Common myeloid progenitor, CD34-positive (primary cell): ENCODE results near the gene NSUN7.

Experiments
- CTCF ChIA-PET: fragments of 350-600 bp; sonication (Branson Sonifier 250); formaldehyde crosslinking; loops from one replicate; lab custom pipeline; 2021; ENCODE audit warnings: antibody characterized with exemption; lab: Charles Lee
- POLR2A ChIA-PET: fragments of 350-600 bp; sonication (Branson Sonifier 250); formaldehyde crosslinking; loops from one replicate; lab custom pipeline; 2021; ENCODE audit warnings: antibody characterized with exemption; lab: Charles Lee
- DNase-seq, 3 donors: peaks; one replicate each; pipeline versions ENCODE4 v3.0.0 to v3.0.0-alpha.2; 2013
- H3K27ac ChIP-seq, 2 experiments: 1 replicate in 1 of 2; 2 replicates in 1 of 2; pipeline ENCODE4 v1.7.0; 2013; ENCODE audit warnings: inconsistent platforms in 2 of 2, low read length in 2 of 2, mild to moderate bottlenecking in 2 of 2, low read depth in 1 of 2, moderate library complexity in 1 of 2; ENCODE audit not compliant: severe bottlenecking in 2 of 2, insufficient read depth in 1 of 2, poor library complexity in 1 of 2
- H3K27me3 ChIP-seq, 5 experiments: replicated peaks in 2 of 5; 1 replicate in 3 of 5; 2 replicates in 2 of 5; pipeline versions ENCODE4 v1.6.1 to v1.7.0; 2013; ENCODE audit warnings: low read length in 4 of 5, mild to moderate bottlenecking in 2 of 5, moderate library complexity in 2 of 5, inconsistent platforms in 1 of 5; ENCODE audit not compliant: insufficient read depth in 5 of 5, control insufficient read depth in 4 of 5
- H3K36me3 ChIP-seq, 4 experiments: 1 replicate in 2 of 4; 2 replicates in 2 of 4; pipeline versions ENCODE4 v1.6.1 to v1.7.0; 2013; ENCODE audit warnings: low read length in 3 of 4, control low read depth in 1 of 4, mild to moderate bottlenecking in 1 of 4; ENCODE audit not compliant: control insufficient read depth in 4 of 4, insufficient read depth in 4 of 4
- H3K4me1 ChIP-seq, 4 experiments: 1 replicate in 3 of 4; 2 replicates in 1 of 4; pipeline versions ENCODE4 v1.6.1 to v1.7.1; 2013; ENCODE audit warnings: low read length in 3 of 4, mild to moderate bottlenecking in 3 of 4, control low read depth in 1 of 4, inconsistent platforms in 1 of 4, moderate library complexity in 1 of 4; ENCODE audit not compliant: control insufficient read depth in 4 of 4, insufficient read depth in 4 of 4; ENCODE audit errors: control extremely low read depth in 1 of 4
- H3K4me3 ChIP-seq, 7 experiments: 1 replicate in 4 of 7; 2 replicates in 3 of 7; pipeline versions ENCODE4 v1.5.1 to v1.7.0; 2013; ENCODE audit warnings: mild to moderate bottlenecking in 7 of 7, low read length in 6 of 7, moderate library complexity in 6 of 7, inconsistent platforms in 2 of 7, low read depth in 2 of 7, control low read depth in 1 of 7; ENCODE audit not compliant: insufficient read depth in 4 of 7, control insufficient read depth in 1 of 7; ENCODE audit errors: extremely low read depth in 1 of 7
- H3K9me3 ChIP-seq, 5 experiments: 1 replicate in 4 of 5; 2 replicates in 1 of 5; pipeline versions ENCODE4 v1.6.1 to v1.7.1; 2013; ENCODE audit warnings: low read length in 4 of 5, mild to moderate bottlenecking in 2 of 5, inconsistent platforms in 1 of 5, low read depth in 1 of 5, moderate library complexity in 1 of 5; ENCODE audit not compliant: control insufficient read depth in 4 of 5, insufficient read depth in 2 of 5; ENCODE audit errors: control extremely low read depth in 1 of 5
- WGBS: methylation state at CpG from one replicate; pipeline ENCODE4 v1.1.5; 2013; ENCODE audit not compliant: insufficient coverage; 5-methylcytosine and 5-hydroxymethylcytosine counted together

NSUN7 gene

GRCh38 chr4:40825014-40825838 is 75.5 kb downstream of the NSUN7 start:
- POLR2A ChIA-PET = no interaction called here
- no peak overlapping the region for H3K27ac ChIP-seq
- no peak for DNase-seq
- H3K27me3 ChIP-seq = no peaks in the 10 kb centered on the region
- WGBS = 92% methylated on average over 17 of the region's 19 CpGs
- H3K4me3 ChIP-seq = no peak overlapping the region
- peaks cover 0 to 12% (median 3%) of the 10 kb centered on the region in 4 experiments for H3K4me1 ChIP-seq
- CTCF ChIA-PET = interaction anchor here (0.5 to 1.8 kb wide), 4 partner anchors 9 to 34 kb away, joined by 3 to 6 read pairs (median 4); no protein-coding TSS in a partner anchor
- H3K36me3 ChIP-seq = no peaks in the 10 kb centered on the region
- H3K9me3 ChIP-seq = no peaks in the 10 kb centered on the region

- no peaks in the 10 kb centered on the region for H3K36me3 ChIP-seq
- no peaks in the 10 kb centered on the region for H3K9me3 ChIP-seq
- ChIA-PET CTCF (interaction anchor here (0.6 to 0.7 kb wide), 3 partner anchors 14 to 67 kb away, joined by 3 read pairs; no protein-coding TSS in a partner anchor), POLR2A (no interaction called here)
- DNase-seq = no peak
- H3K27ac ChIP-seq = no peak overlapping the region
- no peaks in the 10 kb centered on the region for H3K27me3 ChIP-seq
- 100% methylated on average over 4 of the region's 5 CpGs for WGBS
- H3K4me3 ChIP-seq = no peak overlapping the region
- peaks cover 0 to 13% (median 3%) of the 10 kb centered on the region in 4 experiments for H3K4me1 ChIP-seq
Observed at GRCh38 chr4:40826821-40827220, 77.1 kb downstream of the NSUN7 start.

GRCh38 chr4:40827758-40828157 is 78.0 kb downstream of the NSUN7 start:
- Histone ChIP-seq H3K27ac (no peak overlapping the region), H3K4me3 (no peak overlapping the region), H3K27me3 (no peaks in the 10 kb centered on the region), H3K36me3 (no peaks in the 10 kb centered on the region), H3K9me3 (no peaks in the 10 kb centered on the region), H3K4me1 (peaks cover 0 to 13% (median 3%) of the 10 kb centered on the region in 4 experiments)
- DNase-seq = peak in 1 of 3 donors; percentile 14
- WGBS = 86% methylated on average over 6 of the region's 6 CpGs
- ChIA-PET CTCF (interaction anchor here (0.7 kb wide), 1 partner anchor 13 kb away, joined by 3 read pairs; no protein-coding TSS in a partner anchor), POLR2A (no interaction called here)

GRCh38 chr4:40828661-40829060 is 78.9 kb downstream of the NSUN7 start:
- Histone ChIP-seq H3K27me3 (no peaks in the 10 kb centered on the region), H3K36me3 (no peaks in the 10 kb centered on the region), H3K4me1 (peaks cover 0 to 13% (median 3%) of the 10 kb centered on the region in 4 experiments), H3K9me3 (no peaks in the 10 kb centered on the region), H3K27ac (no peak overlapping the region), H3K4me3 (no peak overlapping the region)
- no peak for DNase-seq
- ChIA-PET CTCF (interaction anchor here (4.3 kb wide), 1 partner anchor 11 kb away, joined by 27 read pairs; no protein-coding TSS in a partner anchor), POLR2A (no interaction called here)
- 100% methylated on average over 7 of the region's 9 CpGs for WGBS

GRCh38 chr4:40829586-40829985 is 79.8 kb downstream of the NSUN7 start:
- ChIA-PET CTCF (interaction anchor here (1.4 to 4.3 kb wide), 2 partner anchors 10 to 67 kb away, joined by 3 to 27 read pairs; no protein-coding TSS in a partner anchor), POLR2A (no interaction called here)
- Histone ChIP-seq H3K36me3 (no peaks in the 10 kb centered on the region), H3K27me3 (no peaks in the 10 kb centered on the region), H3K4me3 (no peak overlapping the region), H3K27ac (no peak overlapping the region), H3K4me1 (peaks cover 0 to 13% (median 3%) of the 10 kb centered on the region in 4 experiments), H3K9me3 (no peaks in the 10 kb centered on the region)
- 69% methylated on average over 4 of the region's 4 CpGs for WGBS
- DNase-seq = peak in 2 of 3 donors; percentile 39 to 48

- Histone ChIP-seq H3K9me3 (no peaks in the 10 kb centered on the region), H3K36me3 (no peaks in the 10 kb centered on the region), H3K4me1 (peaks cover 0 to 13% (median 3%) of the 10 kb centered on the region in 4 experiments), H3K27me3 (no peaks in the 10 kb centered on the region), H3K27ac (no peak overlapping the region), H3K4me3 (no peak overlapping the region)
- no peak for DNase-seq
- CTCF ChIA-PET = interaction anchor here (1.0 to 4.3 kb wide), 3 partner anchors 9 to 71 kb away, joined by 3 to 27 read pairs (median 4); no protein-coding TSS in a partner anchor
- POLR2A ChIA-PET = no interaction called here
- WGBS = 91% methylated on average over 17 of the region's 18 CpGs
Observed at GRCh38 chr4:40831146-40831907, 81.6 kb downstream of the NSUN7 start.
